ENCODE data around the gene GRID2IP. TPM values are rescaled to one million over a fixed set of nuclear protein-coding genes. Genes with fewer than 3 reads are reported as not detected.

GRID2IP gene
- total RNA-seq, 1 donor from 2014 or later, result not detected

DNA sequence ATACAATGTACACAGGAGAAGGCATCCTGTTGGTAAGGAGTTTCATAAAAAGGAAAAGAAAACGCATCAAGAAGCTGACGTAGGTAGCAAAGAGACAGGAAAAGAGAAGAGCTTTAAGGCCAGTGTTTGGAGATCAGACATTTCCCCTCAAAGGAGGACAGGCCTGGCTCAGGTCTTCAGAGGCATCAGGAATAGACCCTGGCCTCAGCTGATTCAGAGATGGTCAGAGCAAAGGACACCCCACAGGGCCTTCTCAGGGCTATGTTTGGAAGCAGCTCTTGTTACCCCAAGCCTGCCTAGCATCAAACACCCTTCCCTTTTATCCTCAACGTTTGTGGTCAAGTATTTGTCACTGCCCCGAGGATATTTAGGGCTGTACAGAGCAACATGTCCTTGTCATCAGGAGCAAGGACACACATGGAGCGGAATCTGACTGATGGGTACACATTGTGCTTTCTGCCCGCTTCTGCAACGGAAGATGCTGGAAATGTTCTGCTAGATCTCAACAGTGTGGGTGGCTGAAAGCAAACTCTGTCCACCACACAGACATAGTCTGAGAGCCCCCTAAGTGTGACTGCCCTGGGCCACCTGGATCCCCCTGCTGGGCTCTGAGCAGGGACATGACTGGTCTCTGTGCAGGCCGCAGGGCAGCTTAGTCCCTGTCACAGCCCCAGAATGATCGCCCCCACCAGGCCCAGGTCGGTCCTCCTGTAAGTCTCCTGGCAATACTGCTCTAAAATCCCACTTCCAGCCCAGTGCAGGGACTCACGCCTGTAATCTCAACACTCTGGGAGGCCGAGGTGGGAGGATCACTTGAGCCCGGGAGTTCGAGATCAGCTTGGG is 25.0 kb upstream of the GRID2IP start:
- H3K4me2 ChIP-seq, result peak overlapping the region; percentile 76
- peak overlapping the region; percentile 16 for H3K27ac Mint-ChIP-seq

DNA sequence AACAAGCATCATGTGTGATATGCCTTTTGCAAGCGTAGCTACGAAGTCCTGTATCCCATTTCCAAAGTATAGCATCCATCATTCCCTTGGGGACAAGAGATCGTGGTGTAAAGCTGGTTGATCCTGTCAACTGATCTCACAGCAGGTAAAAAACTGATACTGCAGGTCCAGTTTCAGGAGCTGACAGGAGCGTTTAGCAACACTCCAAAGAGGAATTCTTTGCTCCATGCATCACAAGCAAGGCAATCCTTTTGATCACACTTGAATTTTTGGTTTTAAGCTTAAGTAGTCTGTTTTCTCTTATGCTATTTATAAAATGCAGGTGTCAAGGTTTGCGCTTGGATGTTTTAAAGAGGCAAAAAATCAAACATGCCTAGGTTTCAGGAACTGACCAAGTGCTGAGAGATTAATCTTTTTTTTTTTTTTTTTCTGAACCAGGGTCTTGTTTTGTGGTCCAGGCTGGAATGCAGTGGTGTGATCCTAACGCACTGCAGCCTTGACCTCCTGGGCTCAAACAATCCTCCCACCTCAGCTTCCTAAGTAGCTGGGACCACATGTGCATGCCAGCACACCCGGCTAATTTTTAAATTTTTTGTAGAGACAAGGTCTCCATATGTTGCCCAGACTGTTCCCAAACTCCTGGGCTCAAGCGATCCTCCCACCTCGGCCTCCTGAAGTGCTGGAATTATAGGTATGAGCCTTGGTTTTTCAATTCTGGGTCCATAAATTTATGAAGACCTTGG is 24.2 kb upstream of the GRID2IP start:
- H3K79me2 ChIP-seq (ENCODE audit: low read depth), result peaks cover 11% of the 10 kb centered on the region
- peaks cover 9% of the 10 kb centered on the region for H3F3A ChIP-seq (ENCODE audit: low read depth)
- peaks cover 11% of the 10 kb centered on the region for H3K27me3 Mint-ChIP-seq (ENCODE audit: insufficient read depth, low read depth)
- DNase-seq (ENCODE audit: low spot score), result no peak
- no peaks in the 10 kb centered on the region for H3K27me3 ChIP-seq
- H3K9me3 ChIP-seq (ENCODE audit: low read depth), result no peaks in the 10 kb centered on the region
- H3K4me2 ChIP-seq, result no peak overlapping the region
- H3K4me3 Mint-ChIP-seq, result peak overlapping the region; percentile 55
- H3K27ac ChIP-seq, result no peak overlapping the region
- no peak overlapping the region for H3K4me3 ChIP-seq
- no peaks in the 10 kb centered on the region for H4K20me1 ChIP-seq (ENCODE audit: low read depth)
- peak overlapping the region; percentile 16 for H3K27ac Mint-ChIP-seq
- H3K4me1 ChIP-seq, result no peaks in the 10 kb centered on the region
- TF ChIP-seq, protein P1, sequence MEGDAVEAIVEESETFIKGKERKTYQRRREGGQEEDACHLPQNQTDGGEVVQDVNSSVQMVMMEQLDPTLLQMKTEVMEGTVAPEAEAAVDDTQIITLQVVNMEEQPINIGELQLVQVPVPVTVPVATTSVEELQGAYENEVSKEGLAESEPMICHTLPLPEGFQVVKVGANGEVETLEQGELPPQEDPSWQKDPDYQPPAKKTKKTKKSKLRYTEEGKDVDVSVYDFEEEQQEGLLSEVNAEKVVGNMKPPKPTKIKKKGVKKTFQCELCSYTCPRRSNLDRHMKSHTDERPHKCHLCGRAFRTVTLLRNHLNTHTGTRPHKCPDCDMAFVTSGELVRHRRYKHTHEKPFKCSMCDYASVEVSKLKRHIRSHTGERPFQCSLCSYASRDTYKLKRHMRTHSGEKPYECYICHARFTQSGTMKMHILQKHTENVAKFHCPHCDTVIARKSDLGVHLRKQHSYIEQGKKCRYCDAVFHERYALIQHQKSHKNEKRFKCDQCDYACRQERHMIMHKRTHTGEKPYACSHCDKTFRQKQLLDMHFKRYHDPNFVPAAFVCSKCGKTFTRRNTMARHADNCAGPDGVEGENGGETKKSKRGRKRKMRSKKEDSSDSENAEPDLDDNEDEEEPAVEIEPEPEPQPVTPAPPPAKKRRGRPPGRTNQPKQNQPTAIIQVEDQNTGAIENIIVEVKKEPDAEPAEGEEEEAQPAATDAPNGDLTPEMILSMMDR (IDR thresholded peaks at IDR 0.05), result no peak
- no peak for TF ChIP-seq EZH2 (IDR thresholded peaks at IDR 0.05)
- no peak for TF ChIP-seq EZH2phosphoT487 (IDR thresholded peaks at IDR 0.05)
- no peaks in the 10 kb centered on the region for H3K9me3 Mint-ChIP-seq
- peaks cover 3% of the 10 kb centered on the region for H3K36me3 Mint-ChIP-seq
- no peaks in the 10 kb centered on the region for H3K36me3 ChIP-seq
- peaks cover 6% of the 10 kb centered on the region for H3K4me1 Mint-ChIP-seq
- H3K9ac ChIP-seq, result no peak overlapping the region
- H2AFZ ChIP-seq (replicated peaks), result no peak overlapping the region

More for the DNA sequence above, 25.0 kb upstream of the GRID2IP start:
- Mint-ChIP-seq H3K4me1 (peaks cover 6% of the 10 kb centered on the region), H3K27me3 (ENCODE audit: insufficient read depth, low read depth) (peaks cover 11% of the 10 kb centered on the region), H3K4me3 (peak overlapping the region; percentile 70), H3K9me3 (no peaks in the 10 kb centered on the region), H3K36me3 (peaks cover 3% of the 10 kb centered on the region)
- no peak overlapping the region for H3K9ac ChIP-seq
- H3K4me3 ChIP-seq, result peak overlapping the region; percentile 66
- TF ChIP-seq EZH2phosphoT487 (IDR thresholded peaks at IDR 0.05) (no peak), EZH2 (IDR thresholded peaks at IDR 0.05) (no peak)
- TF ChIP-seq, protein P1 (IDR thresholded peaks at IDR 0.05), result no peak
- no peak overlapping the region for H3K27ac ChIP-seq
- no peak overlapping the region for H2AFZ ChIP-seq (replicated peaks)
- H3K9me3 ChIP-seq (ENCODE audit: low read depth), result no peaks in the 10 kb centered on the region
- no peaks in the 10 kb centered on the region for H3K4me1 ChIP-seq
- peaks cover 9% of the 10 kb centered on the region for H3F3A ChIP-seq (ENCODE audit: low read depth)
- H4K20me1 ChIP-seq (ENCODE audit: low read depth), result no peaks in the 10 kb centered on the region
- H3K27me3 ChIP-seq, result no peaks in the 10 kb centered on the region
- DNase-seq (ENCODE audit: low spot score), result no peak
- peaks cover 11% of the 10 kb centered on the region for H3K79me2 ChIP-seq (ENCODE audit: low read depth)
- H3K36me3 ChIP-seq, result peaks cover 1% of the 10 kb centered on the region

DNA sequence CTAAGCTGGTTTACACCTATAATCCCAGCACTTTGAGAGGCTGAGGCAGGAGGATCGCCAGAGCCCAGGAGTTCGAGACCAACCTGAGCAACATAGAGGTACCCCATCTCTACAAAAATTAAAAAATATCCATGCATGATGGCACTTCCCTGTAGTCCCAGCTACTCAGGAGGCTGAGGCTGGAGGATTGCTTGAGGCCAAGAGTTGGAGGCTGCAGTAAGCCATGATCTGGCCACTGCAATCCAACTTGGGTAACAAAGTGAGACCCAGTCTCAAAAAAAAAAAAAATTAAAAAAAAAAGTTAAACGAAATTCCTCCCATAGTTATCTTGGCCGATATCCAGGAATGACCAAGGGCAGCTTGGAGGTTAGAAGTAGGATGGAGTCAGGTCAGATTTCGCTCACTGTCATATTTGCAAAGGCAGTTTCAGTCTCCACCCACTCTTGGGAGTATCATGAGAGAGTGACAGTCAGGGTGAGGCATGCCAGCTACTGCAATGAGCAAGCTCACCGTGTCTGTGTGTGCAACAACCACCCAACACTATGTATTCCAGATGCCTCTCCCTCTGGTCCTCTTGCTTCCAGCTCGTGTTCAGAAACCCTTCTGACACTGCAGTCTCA is 20.0 kb upstream of the GRID2IP start:
- peaks cover 5% of the 10 kb centered on the region for H3K9me3 Mint-ChIP-seq
- no peak overlapping the region for H3K4me3 Mint-ChIP-seq

More for the DNA sequence above, 20.0 kb upstream of the GRID2IP start:
- H2AFZ ChIP-seq (replicated peaks), result no peak overlapping the region
- Mint-ChIP-seq H3K27ac (no peak overlapping the region), H3K4me1 (peaks cover 2% of the 10 kb centered on the region), H3K36me3 (no peaks in the 10 kb centered on the region), H3K27me3 (ENCODE audit: insufficient read depth, low read depth) (peaks cover 12% of the 10 kb centered on the region)
- H3K9me3 ChIP-seq (ENCODE audit: low read depth), result no peaks in the 10 kb centered on the region
- H4K20me1 ChIP-seq (ENCODE audit: low read depth), result no peaks in the 10 kb centered on the region
- H3K27ac ChIP-seq, result no peak overlapping the region
- H3K36me3 ChIP-seq, result no peaks in the 10 kb centered on the region
- H3K4me2 ChIP-seq, result no peak overlapping the region
- TF ChIP-seq EZH2phosphoT487 (IDR thresholded peaks at IDR 0.05) (no peak), EZH2 (IDR thresholded peaks at IDR 0.05) (no peak)
- TF ChIP-seq, protein P1 (IDR thresholded peaks at IDR 0.05), result no peak
- H3K4me1 ChIP-seq, result no peaks in the 10 kb centered on the region
- no peak overlapping the region for H3K4me3 ChIP-seq
- H3K27me3 ChIP-seq, result no peaks in the 10 kb centered on the region
- H3K9ac ChIP-seq, result no peak overlapping the region
- DNase-seq (ENCODE audit: low spot score), result no peak
- peaks cover 5% of the 10 kb centered on the region for H3F3A ChIP-seq (ENCODE audit: low read depth)
- no peaks in the 10 kb centered on the region for H3K79me2 ChIP-seq (ENCODE audit: low read depth)
